GM12875 (cell line): ENCODE data around the gene TMBIM1.

ENCODE experiments used
- H3K4me3 ChIP-seq: one replicate; pipeline ENCODE4 v1.5.1; 2011; ENCODE audit warnings: low read depth, low read length, control low read depth
- CTCF ChIP-seq: IDR thresholded peaks from 2 replicates; pipeline ENCODE4 v1.5.1; 2011; ENCODE audit warnings: low read depth, mild to moderate bottlenecking, control low read depth, inconsistent platforms, low read length, moderate library complexity, borderline replicate concordance; ENCODE audit not compliant: insufficient read depth

The TMBIM1 gene

GRCh38 chr2:218280260-218280870 is 11.9 kb downstream of the TMBIM1 start:
- no peak overlapping the region for H3K4me3 ChIP-seq
- no peak for TF ChIP-seq CTCF

GRCh38 chr2:218278531-218279360 is 13.6 kb downstream of the TMBIM1 start:
- TF ChIP-seq CTCF, result no peak
- no peak overlapping the region for H3K4me3 ChIP-seq

- no peak for TF ChIP-seq CTCF
Observed at GRCh38 chr2:218277921-218278320, 14.4 kb downstream of the TMBIM1 start.

GRCh38 chr2:218276986-218277755 is 15.1 kb downstream of the TMBIM1 start:
- no peak for TF ChIP-seq CTCF
- H3K4me3 ChIP-seq, result no peak overlapping the region

More at GRCh38 chr2:218277921-218278320, 14.4 kb downstream of the TMBIM1 start:
- H3K4me3 ChIP-seq, result no peak overlapping the region

GRCh38 chr2:218275371-218276072 is 16.8 kb downstream of the TMBIM1 start:
- no peak overlapping the region for H3K4me3 ChIP-seq
- TF ChIP-seq CTCF, result no peak

GRCh38 chr2:218274586-218274985 is 17.7 kb downstream of the TMBIM1 start:
- no peak overlapping the region for H3K4me3 ChIP-seq
- no peak for TF ChIP-seq CTCF
